HG03039 (cell line): ENCODE measurements around the gene EIF2AK2.

ENCODE experiments used
- ATAC-seq: cut with Tn5 transposase; IDR thresholded peaks from one replicate; pipeline ENCODE4 v1.9.1; 2021; ENCODE audit warnings: mild to moderate bottlenecking, moderate library complexity; ENCODE audit not compliant: unreplicated experiment

EIF2AK2 gene

GRCh38 chr2:37173741-37174140 lies 17.0 kb upstream of the EIF2AK2 start:
- no peak for ATAC-seq

GRCh38 chr2:37171624-37171950 lies 14.8 kb upstream of the EIF2AK2 start:
- no peak for ATAC-seq

DNA sequence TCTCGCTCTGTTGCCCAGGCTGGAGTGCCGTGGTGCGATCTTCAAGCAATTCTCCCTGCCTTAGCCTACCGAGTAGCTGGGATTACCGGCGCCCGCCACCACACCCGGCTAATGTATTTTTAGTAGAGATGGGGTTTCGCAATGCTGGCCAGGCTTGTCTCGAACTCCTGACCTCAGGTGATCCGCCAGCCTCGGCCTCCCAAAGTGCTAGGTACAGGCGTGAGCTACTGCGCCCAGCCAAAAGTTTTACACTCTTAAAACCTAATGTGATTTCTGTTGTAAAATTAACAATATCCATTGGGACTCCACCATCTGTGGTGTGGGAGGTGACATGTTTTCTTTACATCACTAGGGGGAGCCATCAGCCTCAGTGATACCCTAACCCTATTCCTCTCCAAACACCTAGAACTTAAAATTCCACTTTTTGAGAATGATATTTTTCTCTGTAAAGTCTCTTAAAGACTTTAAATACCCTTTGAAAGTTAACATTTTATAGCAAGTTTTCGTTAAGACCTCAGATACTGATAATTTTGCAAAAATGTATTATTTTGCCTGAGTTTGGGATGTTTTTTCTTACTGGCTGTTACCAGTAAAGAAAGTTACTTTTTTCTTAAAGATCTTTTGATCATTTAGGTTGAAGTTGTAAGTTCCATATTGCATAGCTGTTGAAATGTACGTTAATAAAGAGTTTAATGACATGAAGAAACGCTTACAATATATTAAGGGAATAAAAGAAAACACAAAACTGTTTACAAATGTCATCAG lies 11.6 kb upstream of the EIF2AK2 start:
- ATAC-seq: no peak

DNA sequence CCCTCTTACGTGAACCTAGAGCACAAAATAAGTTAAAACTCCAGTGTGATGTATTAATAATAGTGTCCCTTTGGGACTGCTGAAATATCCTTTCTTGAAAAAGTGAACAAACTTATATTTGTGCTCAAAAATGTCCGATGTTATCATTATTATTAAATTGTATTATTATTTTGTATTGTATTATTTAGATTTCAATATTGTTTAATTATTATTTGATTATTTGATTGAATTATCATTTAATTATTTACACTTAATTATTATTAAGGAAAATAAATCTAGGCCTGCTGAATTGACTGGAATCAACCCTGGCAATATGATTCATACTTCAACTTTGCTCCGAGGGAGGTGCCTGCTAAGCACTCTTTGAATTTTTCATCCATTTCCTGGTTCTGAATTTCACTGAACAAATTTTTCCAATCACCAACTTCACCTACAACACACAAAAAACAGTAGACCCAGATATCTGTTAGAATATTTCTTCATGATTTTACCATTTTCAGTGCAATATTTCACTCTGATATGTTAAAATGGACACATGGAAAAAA lies 10.9 kb upstream of the EIF2AK2 start:
- no peak for ATAC-seq

DNA sequence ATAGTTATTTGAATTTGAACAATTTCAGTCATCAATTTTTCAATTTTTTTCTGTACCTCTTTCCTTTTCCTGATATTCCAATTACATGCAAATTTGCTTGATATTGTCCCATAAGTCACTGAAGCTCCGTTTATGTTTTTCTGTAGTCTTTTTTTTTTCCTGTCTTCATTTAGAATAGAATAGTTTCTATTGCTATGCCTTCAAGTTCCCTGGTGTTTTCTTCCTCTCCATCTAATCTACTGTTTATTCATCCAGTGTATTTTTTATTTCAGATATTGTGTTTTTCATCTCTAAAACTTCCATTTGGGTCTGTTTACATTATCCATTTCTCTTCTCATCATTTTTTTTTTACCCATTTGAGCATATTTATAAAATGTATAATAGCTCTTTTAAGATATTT lies 8.0 kb upstream of the EIF2AK2 start:
- no peak for ATAC-seq

GRCh38 chr2:37156071-37156856 lies 516 bp downstream of the EIF2AK2 start:
- peak; percentile 24 for ATAC-seq

DNA sequence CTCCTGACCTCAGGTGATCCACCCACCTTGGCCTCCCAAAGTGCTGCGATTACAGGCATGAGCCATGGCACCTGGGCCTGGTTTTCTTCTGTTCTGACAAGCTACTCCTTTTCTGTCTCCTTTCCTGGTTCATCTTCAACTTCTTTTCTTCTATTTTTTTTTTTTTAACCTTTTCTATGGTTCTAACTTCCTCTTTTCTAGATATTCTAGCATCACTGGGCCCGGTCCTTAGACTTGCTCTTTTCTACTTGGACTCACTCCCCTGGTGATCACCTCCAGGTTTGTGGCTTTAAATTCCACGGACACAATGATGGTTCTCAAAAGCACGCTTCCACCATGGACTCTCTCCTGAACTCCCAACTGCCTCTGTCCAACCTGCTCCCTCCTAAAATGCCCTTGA lies 2.0 kb downstream of the EIF2AK2 start:
- no peak for ATAC-seq

GRCh38 chr2:37153224-37153623 lies 3.6 kb downstream of the EIF2AK2 start:
- no peak for ATAC-seq

DNA sequence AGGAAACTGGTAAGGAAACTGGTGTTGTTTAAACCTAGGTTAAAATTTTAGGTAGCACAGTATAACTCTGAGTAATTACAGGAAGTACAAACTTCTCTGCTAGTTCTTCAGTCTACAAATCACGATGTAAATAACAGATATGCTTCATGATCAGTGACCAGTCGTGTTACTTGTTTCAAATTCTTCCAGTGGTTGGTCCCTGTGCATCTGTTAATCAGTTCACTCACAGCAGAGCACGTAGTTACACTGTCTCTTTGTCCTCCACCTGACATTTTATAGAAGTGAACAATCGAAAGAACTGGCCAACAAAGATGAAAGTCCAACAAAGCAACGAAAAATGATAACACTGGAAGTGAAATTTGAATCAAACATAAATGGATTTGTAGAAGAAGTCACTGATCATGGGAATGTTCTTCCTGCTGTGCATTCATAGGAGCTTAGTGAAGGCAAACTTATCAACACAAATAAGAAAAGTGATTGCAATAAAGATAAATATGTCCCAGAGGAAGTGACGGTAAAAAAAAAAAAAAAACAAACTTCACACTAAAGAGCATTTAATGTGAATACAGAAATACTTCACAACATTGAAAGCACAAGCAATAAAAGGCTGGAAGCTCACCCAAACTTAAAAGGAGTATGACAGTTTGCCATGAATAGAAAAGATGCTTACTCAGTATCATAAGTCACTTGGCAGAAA lies 7.0 kb downstream of the EIF2AK2 start:
- no peak for ATAC-seq

DNA sequence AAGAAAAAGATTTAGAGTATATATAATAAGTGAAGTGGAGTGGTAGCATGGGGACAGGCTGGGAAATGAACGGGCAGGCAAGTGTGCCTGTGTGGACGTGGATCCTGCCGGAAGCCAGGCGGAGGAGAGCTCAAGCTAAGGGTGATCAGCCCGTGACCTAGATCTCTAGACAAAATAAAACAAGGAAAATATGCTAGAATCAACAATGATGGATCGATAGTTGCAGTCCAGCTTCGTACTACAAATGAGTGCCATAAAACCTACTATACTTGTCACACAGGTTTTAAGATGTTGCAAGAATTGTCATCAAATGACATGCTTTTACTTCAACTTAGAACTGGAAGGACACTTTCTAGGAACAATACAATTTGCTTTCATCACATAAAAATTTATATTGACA lies 8.5 kb downstream of the EIF2AK2 start:
- ATAC-seq: no peak

DNA sequence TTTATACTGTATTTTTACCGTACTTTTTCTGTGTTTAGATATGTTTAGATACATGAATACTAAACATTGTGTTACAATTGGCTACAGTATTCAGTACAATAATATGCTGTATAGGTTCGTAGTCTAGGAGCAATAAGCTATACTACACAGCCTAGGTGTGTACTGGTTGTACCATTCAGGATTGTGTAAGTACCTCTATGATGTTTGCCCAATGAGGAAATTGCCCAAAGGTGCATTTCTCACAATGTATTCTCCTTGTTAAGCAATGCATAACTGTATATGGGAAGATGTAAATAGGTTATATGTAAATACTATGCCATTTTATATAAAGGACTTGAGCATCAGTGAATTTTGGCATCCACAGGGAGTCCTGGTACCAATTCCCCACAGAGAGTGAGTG lies 10.7 kb downstream of the EIF2AK2 start:
- ATAC-seq: no peak

- ATAC-seq: no peak
Measured at GRCh38 chr2:37143974-37144373, 12.8 kb downstream of the EIF2AK2 start.

- no peak for ATAC-seq
Measured at GRCh38 chr2:37142546-37142945, 14.2 kb downstream of the EIF2AK2 start.

DNA sequence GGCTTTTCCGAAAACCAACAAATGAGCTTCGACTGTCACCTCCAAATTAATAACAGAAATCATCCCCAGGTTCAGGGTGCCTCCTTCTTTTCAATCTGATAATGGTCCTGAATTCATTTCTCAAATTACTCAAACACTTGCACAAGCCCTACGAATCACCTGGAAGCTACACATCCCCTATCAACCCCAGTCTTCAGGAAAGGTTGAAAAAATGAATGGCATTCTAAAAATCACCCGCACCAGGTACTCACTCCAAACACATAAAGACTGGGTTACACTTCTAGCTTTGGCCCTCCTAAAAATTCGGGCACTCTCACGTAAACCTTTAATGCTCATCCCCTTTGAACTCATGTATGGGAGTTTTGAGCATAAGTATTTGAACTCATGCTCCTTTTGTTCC lies 23.9 kb downstream of the EIF2AK2 start:
- no peak for ATAC-seq

- no peak for ATAC-seq
Measured at GRCh38 chr2:37125416-37125815, 31.4 kb downstream of the EIF2AK2 start.

- no peak for ATAC-seq
Measured at GRCh38 chr2:37119157-37119556, 37.6 kb downstream of the EIF2AK2 start.

GRCh38 chr2:37117566-37117965 lies 39.2 kb downstream of the EIF2AK2 start:
- ATAC-seq: no peak

DNA sequence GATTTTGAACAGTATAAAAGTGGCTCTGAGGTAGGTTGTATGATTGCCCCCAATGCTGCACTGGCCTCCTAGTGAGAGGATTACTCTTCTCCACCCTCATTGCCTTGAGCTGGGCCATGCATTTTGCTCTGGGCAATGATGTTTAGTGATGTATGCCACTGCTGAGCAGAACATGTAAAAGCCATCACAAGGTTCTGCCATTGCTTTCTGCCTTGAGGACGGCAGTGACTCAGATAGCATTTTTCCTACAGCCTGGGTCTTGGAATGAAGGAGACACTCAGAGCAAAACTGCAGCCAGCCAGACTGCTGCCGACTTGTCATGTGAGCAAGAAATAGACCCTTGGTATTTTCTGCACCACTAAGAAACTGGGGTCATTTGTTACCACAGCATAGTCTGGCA lies 44.8 kb downstream of the EIF2AK2 start:
- no peak for ATAC-seq

- no peak for ATAC-seq
Measured at GRCh38 chr2:37110306-37111212, 46.2 kb downstream of the EIF2AK2 start.

- ATAC-seq: no peak
Measured at GRCh38 chr2:37109523-37109922, 47.3 kb downstream of the EIF2AK2 start.

- ATAC-seq: no peak
Measured at GRCh38 chr2:37105150-37105549, 51.6 kb downstream of the EIF2AK2 start.
